Skin of body (tissue), 2 donors: ENCODE data around the gene CABP1. TPM values are rescaled to one million over a fixed set of nuclear protein-coding genes. Genes with fewer than 3 reads are reported as not detected.
"Not testable (repeated sequence)": the region's sequence is repeated elsewhere in the genome, so short reads cannot be mapped to it uniquely, and the experiment has no call there.

ENCODE experiments used
- DNase-seq: peaks from one replicate; lab custom pipeline; 2025; lab: John Stamatoyannopoulos, UW
- total RNA-seq: library from RNA; depleted of rRNA; stranded (reverse); fragments of >200 nt; gene quantifications from one replicate; pipeline ENCODE4 v1.2.3, GENCODE V29; 2014

The CABP1 gene
- total RNA-seq, 1 donor from 2014 or later, result 1.3 TPM

GRCh38 chr12:120666571-120667390, 26.4 kb downstream of the CABP1 start:
- no peak for DNase-seq

- no peak for DNase-seq
These were observed 27.9 kb downstream of the CABP1 start for GRCh38 chr12:120668091-120668867.

DNA sequence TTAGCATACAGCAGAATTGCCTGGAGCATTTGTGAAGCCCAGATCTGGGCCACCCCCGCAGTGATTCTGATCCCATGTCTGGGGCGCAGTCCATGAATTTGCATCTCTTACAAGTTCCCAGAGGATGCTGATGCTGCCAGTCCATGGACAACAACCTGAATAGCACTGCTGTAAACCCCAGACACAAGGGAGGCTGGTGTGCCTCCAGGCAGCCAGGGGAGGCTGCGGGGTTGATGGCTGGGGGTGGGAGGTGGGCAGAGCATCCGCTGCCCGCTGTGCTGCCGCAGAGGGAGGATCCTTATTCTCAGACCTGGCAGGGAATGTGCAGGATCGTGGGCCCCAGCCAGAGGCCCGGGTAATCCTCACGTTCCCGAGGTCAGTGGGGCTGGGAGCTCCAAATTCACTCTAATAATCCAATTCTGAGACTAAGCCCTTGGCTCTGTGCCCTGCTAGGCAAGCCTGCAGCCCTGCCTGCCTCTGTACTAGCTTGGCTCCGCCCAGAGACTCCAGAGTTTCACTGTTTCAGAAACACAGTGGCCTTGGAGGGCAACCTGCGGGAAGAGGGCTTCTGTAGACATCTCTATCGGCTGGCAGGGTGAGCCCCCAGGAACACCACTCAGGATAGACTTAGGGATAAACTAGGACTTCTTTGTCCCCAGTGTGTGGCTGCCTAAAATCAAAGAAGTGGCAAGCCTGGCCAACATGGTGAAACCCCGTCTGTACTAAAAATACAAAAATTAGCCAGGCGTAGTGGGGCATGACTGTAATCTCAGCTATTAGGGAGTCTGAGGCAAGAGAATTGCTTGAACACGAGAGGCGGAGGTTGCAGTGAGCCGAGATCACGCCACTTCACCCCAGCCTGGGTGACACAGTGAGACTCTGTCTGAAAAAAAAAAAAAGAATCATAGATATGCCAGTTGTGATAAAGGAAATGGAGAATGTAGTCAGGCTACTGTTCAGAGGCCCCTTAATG, 28.7 kb downstream of the CABP1 start:
- DNase-seq, result no peak

DNA sequence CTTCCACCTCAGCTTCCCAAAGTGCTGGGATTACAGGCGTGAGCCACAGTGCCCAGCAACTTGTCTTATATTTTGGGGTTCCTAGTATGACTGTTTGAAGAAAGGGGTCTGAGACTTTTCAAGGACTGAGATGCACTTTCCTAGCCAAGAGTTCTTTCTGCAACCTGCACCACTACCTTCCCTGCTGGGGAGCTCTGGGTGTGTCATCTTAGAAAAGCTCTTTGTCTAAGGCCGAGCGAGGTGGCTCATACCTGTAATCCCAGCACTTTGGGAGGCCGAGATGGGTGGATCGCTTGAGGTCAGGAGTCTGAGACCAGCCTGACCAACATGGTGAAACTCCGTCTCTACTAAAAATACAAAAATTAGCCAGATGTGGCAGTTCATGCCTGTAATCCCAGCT, 29.8 kb downstream of the CABP1 start:
- DNase-seq, result not testable (repeated sequence)

DNA sequence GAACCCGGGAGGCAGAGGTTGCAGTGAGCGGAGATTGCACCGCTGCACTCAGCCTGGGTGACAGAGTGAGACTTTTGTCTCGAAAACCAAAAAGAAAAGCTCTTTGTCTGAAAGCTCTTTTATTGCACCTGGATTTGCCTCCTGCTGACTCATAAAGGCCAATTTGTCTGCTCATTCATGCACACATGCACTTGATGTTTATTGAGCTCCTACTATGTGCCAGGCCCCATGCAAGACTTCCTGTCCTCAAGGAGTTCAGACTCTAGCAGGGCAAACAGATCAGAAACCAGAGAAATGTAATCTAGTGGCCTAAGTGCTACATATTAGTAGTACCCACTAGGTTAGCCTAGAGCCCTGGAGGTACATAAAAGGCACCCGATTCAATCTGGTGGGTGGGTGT, 30.2 kb downstream of the CABP1 start:
- DNase-seq, result no peak

- DNase-seq, result no peak
These were observed 33.7 kb downstream of the CABP1 start for GRCh38 chr12:120674097-120674636.

DNA sequence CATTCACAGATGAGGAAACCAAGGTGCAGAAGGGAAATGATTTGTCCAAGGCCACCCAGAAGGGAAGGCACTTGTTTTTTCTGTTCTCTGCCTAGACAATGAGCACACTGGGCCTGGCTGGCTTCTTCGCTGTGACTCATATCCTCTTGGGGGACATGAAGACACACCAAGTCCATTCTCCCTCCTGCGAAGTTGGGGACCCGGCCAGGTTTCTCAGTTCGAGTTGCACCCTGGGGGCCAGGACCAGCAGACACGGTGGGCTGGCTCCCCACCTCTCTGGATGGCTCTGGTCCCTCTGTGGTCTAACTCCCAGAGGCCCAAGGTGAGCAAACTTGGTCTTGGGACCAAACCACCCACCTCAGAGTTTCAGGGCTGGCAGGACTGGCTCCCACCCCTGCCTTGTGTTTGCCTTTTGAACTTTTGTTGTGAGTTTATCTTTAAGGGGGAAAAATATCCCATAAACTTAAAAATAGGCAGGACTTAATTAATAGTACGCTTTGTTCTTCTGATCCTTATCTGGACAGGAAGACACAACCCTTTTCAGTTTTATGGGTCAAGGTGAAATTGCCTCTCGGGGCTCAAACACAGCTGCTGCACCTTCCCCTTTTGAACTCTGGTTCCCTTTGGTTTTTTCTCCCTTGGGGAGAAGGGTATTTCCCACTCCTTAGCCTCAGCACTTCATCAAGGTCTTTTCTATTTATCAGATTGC, 37.5 kb downstream of the CABP1 start:
- DNase-seq, result no peak

- no peak for DNase-seq
These were observed 38.1 kb downstream of the CABP1 start for GRCh38 chr12:120678572-120678971.

- DNase-seq, result no peak
These were observed 39.8 kb downstream of the CABP1 start for GRCh38 chr12:120680165-120680738.

DNA sequence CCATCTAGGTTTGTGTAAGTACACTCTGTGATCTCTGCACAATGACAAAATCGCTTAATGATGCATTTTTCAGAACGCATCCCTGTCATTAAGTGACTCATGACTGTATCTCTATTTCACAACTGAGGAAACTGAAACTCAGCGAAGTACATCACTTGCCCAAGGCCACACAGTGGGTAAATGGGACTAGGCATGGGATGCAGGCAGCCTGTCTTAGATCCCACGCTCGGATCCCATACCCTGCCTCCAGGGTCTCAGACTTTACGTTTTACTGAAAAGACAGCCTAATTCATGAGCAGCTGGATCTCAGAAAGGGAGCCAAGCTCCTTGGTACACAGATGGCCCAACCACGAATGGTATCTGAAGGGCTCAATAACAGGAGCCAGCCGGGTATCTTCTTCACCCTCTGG, 44.1 kb downstream of the CABP1 start:
- no peak for DNase-seq

DNA sequence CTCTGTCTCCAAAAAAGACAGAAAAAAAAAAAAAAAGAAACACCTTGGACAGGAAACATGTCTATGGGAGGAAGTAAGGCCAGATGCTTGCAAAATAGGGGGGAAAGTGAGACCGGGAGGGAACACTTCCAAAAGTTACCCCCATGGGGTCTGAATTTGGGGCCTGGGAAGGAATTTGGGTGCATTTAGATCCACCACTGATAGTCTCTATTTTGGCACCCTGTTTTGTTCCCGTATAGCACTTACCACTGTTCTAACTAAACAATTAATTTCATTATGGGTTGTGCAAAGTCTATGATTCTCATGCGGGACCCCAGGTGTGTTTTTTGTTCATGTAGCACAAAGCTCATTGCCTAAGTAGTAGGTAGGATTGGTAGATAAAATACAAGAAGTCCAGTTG, 45.1 kb downstream of the CABP1 start:
- DNase-seq, result no peak

DNA sequence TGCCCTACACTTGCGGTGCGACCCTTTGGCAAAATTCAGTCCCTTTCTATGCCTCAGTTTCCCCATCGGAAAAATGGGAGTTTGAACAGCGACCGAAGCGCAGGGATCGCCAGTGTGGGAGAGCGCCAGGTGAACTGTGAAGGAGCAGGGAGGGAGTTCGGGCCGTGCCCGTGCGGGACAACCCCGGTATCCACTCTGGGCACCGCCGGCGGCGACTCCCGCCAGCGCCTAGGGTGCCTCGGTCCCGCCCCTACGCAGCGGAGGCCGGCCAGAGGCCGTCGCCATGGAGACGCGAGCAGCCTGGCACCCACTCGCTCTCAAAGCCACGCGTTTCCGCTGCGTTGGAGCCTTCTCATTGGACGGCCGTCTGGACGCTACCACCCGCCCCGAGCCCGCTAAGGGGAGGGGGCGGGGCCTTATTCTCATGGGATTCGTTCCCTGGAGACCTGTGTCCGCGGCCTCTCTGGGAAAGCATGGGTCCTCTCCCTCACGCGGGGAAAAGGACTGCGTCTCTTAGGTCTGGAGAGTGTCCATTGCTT, 45.8 kb downstream of the CABP1 start:
- peak; percentile 97 for DNase-seq

DNA sequence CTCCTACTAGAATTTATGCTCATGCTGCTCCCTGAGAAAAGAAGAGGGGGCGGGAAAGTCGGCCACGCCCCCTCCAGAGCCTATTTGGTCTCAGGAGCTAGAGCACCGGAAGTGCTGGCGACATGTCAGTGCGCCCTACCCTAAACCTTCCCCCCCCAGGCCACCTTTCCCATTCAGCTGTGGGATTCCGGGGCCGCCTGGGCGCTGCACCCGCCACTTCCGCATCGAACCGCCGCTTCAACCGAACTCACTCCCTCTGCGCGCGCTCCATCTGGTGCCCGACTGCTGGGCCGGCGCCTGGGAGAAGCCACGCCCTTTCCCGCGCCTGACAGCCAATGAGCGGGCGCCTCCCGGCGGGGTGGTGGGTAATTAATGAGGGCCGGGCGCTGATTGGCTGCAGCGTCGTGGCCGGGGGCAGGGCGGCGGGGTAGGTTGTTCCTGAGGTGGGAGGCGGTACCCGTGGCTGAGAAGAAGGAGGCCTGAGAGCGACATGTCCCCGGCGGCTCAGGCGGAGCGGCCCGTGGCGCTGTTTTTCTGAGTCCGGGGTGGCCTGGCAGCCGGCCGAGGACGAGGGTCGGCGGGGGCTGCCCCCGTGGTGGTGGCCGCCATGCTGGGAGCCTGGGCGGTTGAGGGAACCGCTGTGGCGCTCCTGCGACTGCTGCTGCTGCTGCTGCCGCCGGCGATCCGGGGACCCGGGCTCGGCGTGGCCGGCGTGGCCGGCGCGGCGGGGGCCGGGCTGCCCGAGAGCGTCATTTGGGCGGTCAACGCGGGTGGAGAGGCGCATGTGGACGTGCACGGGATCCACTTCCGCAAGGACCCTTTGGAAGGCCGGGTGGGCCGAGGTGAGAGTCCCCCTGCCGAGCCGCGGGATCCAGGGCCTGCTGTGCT, 46.5 kb downstream of the CABP1 start, which contains the start of gene MLEC:
MLEC (plus strand) TSS at position 460 of the 888 bp plus-strand sequence; CDS start at position 608, 148 bp downstream.
- peak; percentile 97 for DNase-seq

GRCh38 chr12:120687578-120688289, 47.3 kb downstream of the CABP1 start:
- DNase-seq, result no peak

- DNase-seq, result no peak
These were observed 48.2 kb downstream of the CABP1 start for GRCh38 chr12:120688527-120689071.

GRCh38 chr12:120689397-120690082, 49.1 kb downstream of the CABP1 start:
- no peak for DNase-seq

- DNase-seq, result no peak
These were observed 49.6 kb downstream of the CABP1 start for GRCh38 chr12:120690083-120690450.
